Measurements from ENCODE around the gene PRKN.

DNA sequence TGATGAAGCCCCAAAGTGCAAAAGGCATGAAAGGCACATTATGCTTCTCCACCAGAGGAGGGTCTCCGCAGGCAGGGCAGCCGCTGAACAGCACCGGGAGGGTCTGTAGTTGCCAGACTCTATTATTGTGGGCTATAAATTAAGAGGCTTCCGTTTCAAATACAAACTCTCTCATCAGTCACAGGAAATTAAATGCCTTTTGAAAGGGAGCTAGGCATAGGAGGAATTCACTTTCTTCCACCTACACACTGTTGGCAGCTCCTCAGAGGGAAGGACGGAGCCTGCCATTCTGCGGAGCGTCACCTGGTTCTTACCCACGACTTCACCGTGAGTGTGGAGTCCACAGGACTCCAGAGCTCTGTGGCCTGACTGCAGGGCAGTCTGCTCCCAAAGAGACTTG lies 1312.9 kb downstream of the PRKN start:
- TF ChIP-seq, protein P1, sequence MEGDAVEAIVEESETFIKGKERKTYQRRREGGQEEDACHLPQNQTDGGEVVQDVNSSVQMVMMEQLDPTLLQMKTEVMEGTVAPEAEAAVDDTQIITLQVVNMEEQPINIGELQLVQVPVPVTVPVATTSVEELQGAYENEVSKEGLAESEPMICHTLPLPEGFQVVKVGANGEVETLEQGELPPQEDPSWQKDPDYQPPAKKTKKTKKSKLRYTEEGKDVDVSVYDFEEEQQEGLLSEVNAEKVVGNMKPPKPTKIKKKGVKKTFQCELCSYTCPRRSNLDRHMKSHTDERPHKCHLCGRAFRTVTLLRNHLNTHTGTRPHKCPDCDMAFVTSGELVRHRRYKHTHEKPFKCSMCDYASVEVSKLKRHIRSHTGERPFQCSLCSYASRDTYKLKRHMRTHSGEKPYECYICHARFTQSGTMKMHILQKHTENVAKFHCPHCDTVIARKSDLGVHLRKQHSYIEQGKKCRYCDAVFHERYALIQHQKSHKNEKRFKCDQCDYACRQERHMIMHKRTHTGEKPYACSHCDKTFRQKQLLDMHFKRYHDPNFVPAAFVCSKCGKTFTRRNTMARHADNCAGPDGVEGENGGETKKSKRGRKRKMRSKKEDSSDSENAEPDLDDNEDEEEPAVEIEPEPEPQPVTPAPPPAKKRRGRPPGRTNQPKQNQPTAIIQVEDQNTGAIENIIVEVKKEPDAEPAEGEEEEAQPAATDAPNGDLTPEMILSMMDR (IDR thresholded peaks at IDR 0.05; ENCODE audit: insufficient read depth, low read length), result no peak
- TF ChIP-seq GABPA (IDR thresholded peaks at IDR 0.05; ENCODE audit: low read depth) (no peak), POLR2AphosphoS5 (IDR thresholded peaks at IDR 0.05; ENCODE audit: low read depth) (no peak), SPI1 (IDR thresholded peaks at IDR 0.05; ENCODE audit: borderline replicate concordance, low read depth) (no peak)
- TF ChIP-seq, protein P2, sequence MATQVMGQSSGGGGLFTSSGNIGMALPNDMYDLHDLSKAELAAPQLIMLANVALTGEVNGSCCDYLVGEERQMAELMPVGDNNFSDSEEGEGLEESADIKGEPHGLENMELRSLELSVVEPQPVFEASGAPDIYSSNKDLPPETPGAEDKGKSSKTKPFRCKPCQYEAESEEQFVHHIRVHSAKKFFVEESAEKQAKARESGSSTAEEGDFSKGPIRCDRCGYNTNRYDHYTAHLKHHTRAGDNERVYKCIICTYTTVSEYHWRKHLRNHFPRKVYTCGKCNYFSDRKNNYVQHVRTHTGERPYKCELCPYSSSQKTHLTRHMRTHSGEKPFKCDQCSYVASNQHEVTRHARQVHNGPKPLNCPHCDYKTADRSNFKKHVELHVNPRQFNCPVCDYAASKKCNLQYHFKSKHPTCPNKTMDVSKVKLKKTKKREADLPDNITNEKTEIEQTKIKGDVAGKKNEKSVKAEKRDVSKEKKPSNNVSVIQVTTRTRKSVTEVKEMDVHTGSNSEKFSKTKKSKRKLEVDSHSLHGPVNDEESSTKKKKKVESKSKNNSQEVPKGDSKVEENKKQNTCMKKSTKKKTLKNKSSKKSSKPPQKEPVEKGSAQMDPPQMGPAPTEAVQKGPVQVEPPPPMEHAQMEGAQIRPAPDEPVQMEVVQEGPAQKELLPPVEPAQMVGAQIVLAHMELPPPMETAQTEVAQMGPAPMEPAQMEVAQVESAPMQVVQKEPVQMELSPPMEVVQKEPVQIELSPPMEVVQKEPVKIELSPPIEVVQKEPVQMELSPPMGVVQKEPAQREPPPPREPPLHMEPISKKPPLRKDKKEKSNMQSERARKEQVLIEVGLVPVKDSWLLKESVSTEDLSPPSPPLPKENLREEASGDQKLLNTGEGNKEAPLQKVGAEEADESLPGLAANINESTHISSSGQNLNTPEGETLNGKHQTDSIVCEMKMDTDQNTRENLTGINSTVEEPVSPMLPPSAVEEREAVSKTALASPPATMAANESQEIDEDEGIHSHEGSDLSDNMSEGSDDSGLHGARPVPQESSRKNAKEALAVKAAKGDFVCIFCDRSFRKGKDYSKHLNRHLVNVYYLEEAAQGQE (IDR thresholded peaks at IDR 0.05; ENCODE audit: insufficient replicate concordance, low read depth), result no peak
